ENCODE data around the gene SRMS. TPM values are rescaled to one million over a fixed set of nuclear protein-coding genes. Genes with fewer than 3 reads are reported as not detected.

Gene SRMS
- total RNA-seq, 4 donors from 2014 or later: not detected

- Histone ChIP-seq H3K27me3 (peaks cover 72% of the 10 kb centered on the region), H3K4me1 (peaks cover 0 to 27% (median 5%) of the 10 kb centered on the region in 3 donors), H3K36me3 (no peaks in the 10 kb centered on the region), H3K4me3 (no peak overlapping the region), H3K9me3 (no peaks in the 10 kb centered on the region), H3K27ac (no peak overlapping the region)
- no peak for ATAC-seq
- WGBS, 2 donors (ENCODE audit: low coverage in 1 of 2): 91 to 100% methylated on average over 2 of the region's 2 CpGs
- no peak for TF ChIP-seq POLR2A (IDR thresholded peaks at IDR 0.05)
- TF ChIP-seq EP300 (IDR thresholded peaks at IDR 0.05): no peak
- no peak for TF ChIP-seq POLR2AphosphoS5 (IDR thresholded peaks at IDR 0.05)
- no peak for TF ChIP-seq CTCF (IDR thresholded peaks at IDR 0.05)
Observed at GRCh38 chr20:63492518-63492917, 55.0 kb downstream of the SRMS start.

- ATAC-seq: no peak
- TF ChIP-seq POLR2A (IDR thresholded peaks at IDR 0.05): no peak
- TF ChIP-seq CTCF (IDR thresholded peaks at IDR 0.05): no peak
- TF ChIP-seq EP300 (IDR thresholded peaks at IDR 0.05): no peak
- TF ChIP-seq POLR2AphosphoS5 (IDR thresholded peaks at IDR 0.05): no peak
- H3K27ac ChIP-seq: no peak overlapping the region
- H3K4me1 ChIP-seq: peaks cover 0 to 19% (median 5%) of the 10 kb centered on the region in 3 donors
- H3K4me3 ChIP-seq: no peak overlapping the region
- WGBS, 2 donors (ENCODE audit: low coverage in 1 of 2): 33 to 65% methylated on average over 3 to 4 of the region's 4 CpGs
- H3K9me3 ChIP-seq: no peaks in the 10 kb centered on the region
- H3K36me3 ChIP-seq: no peaks in the 10 kb centered on the region
- H3K27me3 ChIP-seq: peaks cover 72% of the 10 kb centered on the region
Observed at GRCh38 chr20:63491635-63492230, 55.8 kb downstream of the SRMS start.

GRCh38 chr20:63491078-63491477, 56.5 kb downstream of the SRMS start:
- no peak for TF ChIP-seq EP300 (IDR thresholded peaks at IDR 0.05)
- no peak for TF ChIP-seq POLR2A (IDR thresholded peaks at IDR 0.05)
- no peak for TF ChIP-seq POLR2AphosphoS5 (IDR thresholded peaks at IDR 0.05)
- TF ChIP-seq CTCF (IDR thresholded peaks at IDR 0.05): no peak
- Histone ChIP-seq H3K4me1 (peaks cover 0 to 12% (median 0%) of the 10 kb centered on the region in 3 donors), H3K9me3 (peaks cover 0 to 6% (median 0%) of the 10 kb centered on the region in 3 donors), H3K36me3 (no peaks in the 10 kb centered on the region), H3K4me3 (no peak overlapping the region), H3K27ac (no peak overlapping the region), H3K27me3 (peaks cover 75% of the 10 kb centered on the region)
- WGBS, 2 donors (ENCODE audit: low coverage in 1 of 2): 75% methylated on average over 2 of the region's 4 CpGs; no CpG with 5 or more reads in 1 of the 2 donors
- ATAC-seq: no peak

Other genes with a start within 250 kb of the SRMS start
- gene CHRNA4, start 186.4 kb downstream of the SRMS start, total RNA-seq: not detected
- under 1 TPM in 3 of 4 donors, not detected in 1; 0.19 to 0.40 (median 0.40) TPM for gene KCNQ2, start 75.1 kb downstream of the SRMS start, total RNA-seq
- 1 to 10 TPM in 3 of 4 donors, under 1 TPM in 1; 0.47 to 6.5 (median 3.4) TPM for gene EEF1A2, start 48.7 kb downstream of the SRMS start, total RNA-seq
- 100 to 1,000 TPM; 114 to 256 (median 162) TPM for gene PPDPF, start 27.0 kb downstream of the SRMS start, total RNA-seq
- 1 to 10 TPM in 1 of 4 donors, under 1 TPM in 2, not detected in 1; 0.13 to 2.1 (median 0.42) TPM for gene PTK6, start 10.4 kb downstream of the SRMS start, total RNA-seq
- under 1 TPM in 1 of 4 donors, not detected in 3; 0.27 TPM for gene FNDC11, start 6.4 kb upstream of the SRMS start, total RNA-seq
- 10 to 100 TPM; 14.2 to 22.2 (median 20.2) TPM for gene HELZ2, start 26.5 kb upstream of the SRMS start, total RNA-seq
- 10 to 100 TPM in 3 of 4 donors, 1 to 10 TPM in 1; 9.8 to 16.1 (median 12.1) TPM for gene GMEB2, start 79.4 kb upstream of the SRMS start, total RNA-seq
- gene STMN3, start 105.7 kb upstream of the SRMS start, total RNA-seq: 10 to 100 TPM; 13.7 to 31.6 (median 17.0) TPM
- 10 to 100 TPM in 3 of 4 donors, 1 to 10 TPM in 1; 7.1 to 43.7 (median 18.7) TPM for gene RTEL1, start 110.6 kb upstream of the SRMS start, total RNA-seq
- gene TNFRSF6B, start 148.9 kb upstream of the SRMS start, total RNA-seq: 10 to 100 TPM in 3 of 4 donors, 1 to 10 TPM in 1; 8.9 to 27.8 (median 15.4) TPM
- 10 to 100 TPM; 38.9 to 56.4 (median 49.0) TPM for gene ARFRP1, start 160.2 kb upstream of the SRMS start, total RNA-seq
- 10 to 100 TPM; 21.7 to 51.7 (median 32.9) TPM for gene ZGPAT, start 160.3 kb upstream of the SRMS start, total RNA-seq
- 10 to 100 TPM in 1 of 4 donors, 1 to 10 TPM in 3; 4.7 to 17.0 (median 7.2) TPM for gene LIME1, start 188.9 kb upstream of the SRMS start, total RNA-seq
- gene SLC2A4RG, start 192.0 kb upstream of the SRMS start, total RNA-seq: 10 to 100 TPM; 36.5 to 98.7 (median 59.9) TPM

Data from gastroesophageal sphincter (tissue), 4 donors.